Peyer's patch (tissue), 4 donors: ENCODE data around the gene EEF1A2. TPM values are rescaled to one million over a fixed set of nuclear protein-coding genes. Genes with fewer than 3 reads are reported as not detected.
A peak's percentile ranks its signal among the peaks of the same experiment; 100 is the strongest.

Experiments
- DNase-seq, 3 donors: peaks; one replicate each; pipeline ENCODE4 v3.0.0-alpha.2; 2017 to 2019
- H3K27ac ChIP-seq, 4 donors: fragments of 200-600 bp; sonication (generic); one replicate each; pipeline ENCODE4 v1.5.1; 2016 to 2019
- H3K27me3 ChIP-seq, 2 donors: fragments of 200-600 bp; sonication (generic); one replicate each; pipeline ENCODE4 v1.5.1; 2019
- H3K36me3 ChIP-seq, 3 donors: fragments of 200-600 bp; sonication (generic); one replicate each; pipeline ENCODE4 v1.5.1; 2016 to 2019
- H3K4me1 ChIP-seq, 4 donors: fragments of 200-600 bp; sonication (generic); one replicate each; pipeline ENCODE4 v1.5.1; 2016 to 2019
- H3K4me3 ChIP-seq, 4 donors: fragments of 200-600 bp; sonication (generic); 1 replicate in 3 of 4; 2 replicates in 1 of 4; pipeline ENCODE4 v1.5.1; 2016 to 2019; ENCODE audit warnings: mild to moderate bottlenecking in 1 of 4
- H3K9me3 ChIP-seq, 4 donors: fragments of 200-600 bp; sonication (generic); one replicate each; pipeline ENCODE4 v1.5.1; 2016 to 2019; ENCODE audit warnings: mild to moderate bottlenecking in 1 of 4
- CTCF ChIP-seq, 6 experiments: fragments of 450-650 bp in 4 of 6; fragments of 200-600 bp in 2 of 6; sonication (generic) in 1 of 6; IDR thresholded peaks; one replicate each; pipeline ENCODE4 v1.5.1; 2017 to 2019; ENCODE audit warnings: antibody characterized with exemption in 6 of 6, mild to moderate bottlenecking in 3 of 6, moderate library complexity in 1 of 6
- POLR2A ChIP-seq, 2 donors: fragments of 450-650 bp; IDR thresholded peaks; one replicate each; pipeline ENCODE4 v1.5.1; 2017; ENCODE audit warnings: antibody characterized with exemption in 2 of 2, mild to moderate bottlenecking in 2 of 2, moderate library complexity in 2 of 2
- total RNA-seq, 4 donors: library from RNA; depleted of rRNA; stranded (reverse); fragments of >200 nt; gene quantifications; one replicate each; pipeline ENCODE4 v1.1.0, GENCODE V29; 2016

EEF1A2 gene
- total RNA-seq, 4 donors from 2014 or later = 0.67 to 3.3 (median 2.1) TPM

- Histone ChIP-seq H3K9me3 (no peaks in the 10 kb centered on the region), H3K27me3 (no peaks in the 10 kb centered on the region), H3K4me3 (no peak overlapping the region), H3K36me3 (peaks cover 0 to 16% (median 0%) of the 10 kb centered on the region in 3 donors), H3K27ac (no peak overlapping the region), H3K4me1 (peaks cover 4 to 27% (median 11%) of the 10 kb centered on the region in 4 donors)
- peak in 1 of 3 donors; percentile 50 for DNase-seq
- TF ChIP-seq CTCF (IDR thresholded peaks at IDR 0.05) (no peak), POLR2A (IDR thresholded peaks at IDR 0.05) (no peak)
Measured at GRCh38 chr20:63525971-63526370, 27.1 kb upstream of the EEF1A2 start.

GRCh38 chr20:63525185-63525584 is 26.3 kb upstream of the EEF1A2 start:
- Histone ChIP-seq H3K36me3 (peaks cover 0 to 16% (median 0%) of the 10 kb centered on the region in 3 donors), H3K4me1 (peaks cover 0 to 24% (median 11%) of the 10 kb centered on the region in 4 donors), H3K27ac (no peak overlapping the region), H3K4me3 (no peak overlapping the region), H3K9me3 (no peaks in the 10 kb centered on the region), H3K27me3 (no peaks in the 10 kb centered on the region)
- TF ChIP-seq POLR2A (IDR thresholded peaks at IDR 0.05) = no peak
- TF ChIP-seq CTCF (IDR thresholded peaks at IDR 0.05) = no peak
- no peak for DNase-seq

- Histone ChIP-seq H3K4me1 (peaks cover 0 to 31% (median 11%) of the 10 kb centered on the region in 4 donors), H3K9me3 (no peaks in the 10 kb centered on the region), H3K27ac (no peak overlapping the region), H3K27me3 (no peaks in the 10 kb centered on the region), H3K4me3 (no peak overlapping the region), H3K36me3 (peaks cover 0 to 16% (median 0%) of the 10 kb centered on the region in 3 donors)
- no peak for TF ChIP-seq POLR2A (IDR thresholded peaks at IDR 0.05)
- no peak for TF ChIP-seq CTCF (IDR thresholded peaks at IDR 0.05)
- DNase-seq = peak in 1 of 3 donors; percentile 51
Measured at GRCh38 chr20:63522981-63523611, 24.2 kb upstream of the EEF1A2 start.

GRCh38 chr20:63522091-63522868 is 23.4 kb upstream of the EEF1A2 start:
- Histone ChIP-seq H3K4me1 (peaks cover 0 to 31% (median 11%) of the 10 kb centered on the region in 4 donors), H3K27me3 (no peaks in the 10 kb centered on the region), H3K4me3 (peak overlapping the region in 2 of 4 donors; percentile 76 to 98), H3K9me3 (no peaks in the 10 kb centered on the region), H3K36me3 (peaks cover 0 to 16% (median 0%) of the 10 kb centered on the region in 3 donors), H3K27ac (no peak overlapping the region)
- peak in 1 of 3 donors; percentile 47 for DNase-seq
- no peak for TF ChIP-seq CTCF (IDR thresholded peaks at IDR 0.05)
- TF ChIP-seq POLR2A (IDR thresholded peaks at IDR 0.05) = no peak

- peak in 1 of 3 donors; percentile 48 for DNase-seq
- Histone ChIP-seq H3K27me3 (no peaks in the 10 kb centered on the region), H3K36me3 (peaks cover 0 to 16% (median 0%) of the 10 kb centered on the region in 3 donors), H3K4me1 (peaks cover 0 to 31% (median 11%) of the 10 kb centered on the region in 4 donors), H3K27ac (peak overlapping the region; percentile 93 to 99 (median 96)), H3K9me3 (no peaks in the 10 kb centered on the region), H3K4me3 (peak overlapping the region; percentile 76 to 99 (median 98))
- TF ChIP-seq CTCF (IDR thresholded peaks at IDR 0.05) (no peak), POLR2A (IDR thresholded peaks at IDR 0.05) (no peak)
Measured at GRCh38 chr20:63521602-63522001, 22.7 kb upstream of the EEF1A2 start.
